ENCODE results near the gene ZNF132. TPM values are rescaled to one million over a fixed set of nuclear protein-coding genes. Genes with fewer than 3 reads are reported as not detected.
"Not testable (repeated sequence)": the region's sequence is repeated elsewhere in the genome, so short reads cannot be mapped to it uniquely, and the experiment has no call there.

The ZNF132 gene
- 0.74 TPM for polyA plus RNA-seq (2012; ENCODE audit: missing spikeins)

DNA sequence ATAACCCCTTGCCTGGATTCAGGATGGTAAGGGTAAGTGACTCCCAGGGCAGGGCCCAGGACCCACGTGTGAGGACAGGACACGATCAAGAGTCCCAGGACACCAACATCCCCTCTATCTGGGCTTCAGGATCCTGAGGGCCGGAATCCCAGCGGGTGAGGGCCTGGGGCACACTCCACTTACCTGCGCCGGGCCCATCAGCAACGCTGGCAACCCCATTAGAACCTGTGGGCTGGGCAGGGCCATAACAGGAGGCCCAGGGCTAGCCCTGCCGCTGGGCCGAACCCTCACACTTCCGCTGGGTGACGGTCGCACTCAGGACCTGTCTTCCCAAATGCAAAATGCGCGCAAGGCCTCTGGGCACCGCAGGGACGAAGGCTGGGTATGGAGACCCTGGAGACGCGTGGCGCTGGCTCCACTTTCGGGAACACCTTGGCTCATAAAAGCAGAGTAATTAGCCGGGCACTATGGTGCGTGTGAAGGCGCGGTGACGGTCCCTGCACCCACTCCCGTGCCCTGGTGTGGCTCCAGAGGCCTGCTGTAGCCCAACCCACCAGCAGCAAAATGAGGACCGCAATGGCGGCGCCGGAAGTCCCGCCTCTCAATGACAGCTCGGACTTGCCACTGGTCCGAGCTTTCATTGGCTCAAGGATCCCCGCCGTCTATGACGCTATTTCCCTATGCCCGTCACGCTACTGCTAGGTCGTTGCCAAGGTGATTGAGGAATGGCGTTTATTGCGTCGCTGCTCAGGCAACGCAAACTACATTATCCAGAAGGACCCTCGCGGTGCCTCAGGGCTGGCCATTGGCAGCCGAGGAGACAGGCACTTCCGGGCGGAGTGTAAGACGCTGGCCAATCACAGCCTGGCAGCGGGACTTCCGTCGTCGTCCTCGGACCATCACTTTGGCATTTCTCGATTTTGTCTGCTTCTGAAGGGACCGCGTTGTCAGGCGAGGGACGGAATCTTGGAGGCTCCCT is at the start of gene ZNF132:
TSS of gene ZNF132 (minus strand) at position 578 of the 979 bp plus-strand sequence. CDS start at position 246, 332 bp downstream.
- peak; percentile 90 for DNase-seq (ENCODE audit: insufficient read length)
- TF ChIP-seq TAF1 (IDR thresholded peaks at IDR 0.05; ENCODE audit: borderline replicate concordance, low read depth, low read length) = no peak
- no peak for TF ChIP-seq POLR2A (IDR thresholded peaks at IDR 0.05; ENCODE audit: low read depth, low read length)
- TF ChIP-seq POLR2AphosphoS5 (IDR thresholded peaks at IDR 0.05; ENCODE audit: low read depth, low read length) = no peak
- peak; percentile 97 for FAIRE-seq

DNA sequence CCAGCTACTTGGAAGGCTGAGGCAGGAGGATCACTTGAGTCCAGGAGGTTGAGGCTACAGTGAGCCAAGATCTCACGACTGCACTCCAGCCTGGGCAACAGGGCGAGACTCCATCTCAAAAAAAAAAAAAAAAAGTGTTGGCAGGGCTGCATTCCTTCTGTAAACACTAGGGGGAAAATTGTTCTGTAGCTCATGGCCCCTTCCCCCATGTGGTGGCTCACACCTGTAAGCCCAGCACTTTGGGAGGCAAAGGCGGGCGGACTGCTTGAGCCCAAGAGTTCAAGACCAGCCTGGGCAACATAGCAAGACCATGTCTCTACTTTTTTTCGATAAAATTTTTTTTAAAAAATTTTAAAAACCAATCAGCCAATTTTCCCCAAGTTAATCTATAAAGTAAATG is 44.4 kb upstream of the ZNF132 start:
- not testable (repeated sequence) for DNase-seq (ENCODE audit: insufficient read length); FAIRE-seq

DNA sequence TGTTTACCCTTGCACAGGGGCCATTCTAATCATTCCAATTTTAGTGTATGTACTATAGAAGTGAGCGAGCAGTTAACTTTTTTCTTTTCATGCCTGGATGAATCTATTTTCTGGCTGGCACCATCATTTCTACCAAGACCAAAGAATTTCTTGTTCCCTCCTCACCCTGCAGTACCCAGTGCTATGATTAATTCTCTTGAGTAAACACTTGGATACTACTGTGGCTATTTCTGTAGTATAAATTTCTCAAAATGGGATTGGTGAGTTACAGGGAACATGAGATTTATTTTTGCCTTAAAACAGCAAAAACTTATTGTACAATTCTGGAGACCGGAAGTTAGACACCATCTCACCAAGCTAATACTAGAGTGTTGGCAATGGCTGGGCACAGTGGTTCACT is 43.8 kb upstream of the ZNF132 start:
- DNase-seq (ENCODE audit: insufficient read length) (no peak), FAIRE-seq (no peak)
- TF ChIP-seq TAF1 (IDR thresholded peaks at IDR 0.05; ENCODE audit: borderline replicate concordance, low read depth, low read length) (no peak), POLR2A (IDR thresholded peaks at IDR 0.05; ENCODE audit: low read depth, low read length) (no peak), POLR2AphosphoS5 (IDR thresholded peaks at IDR 0.05; ENCODE audit: low read depth, low read length) (no peak)

GRCh38 chr19:58482372-58482771 is 42.4 kb upstream of the ZNF132 start:
- DNase-seq (ENCODE audit: insufficient read length) = no peak

DNA sequence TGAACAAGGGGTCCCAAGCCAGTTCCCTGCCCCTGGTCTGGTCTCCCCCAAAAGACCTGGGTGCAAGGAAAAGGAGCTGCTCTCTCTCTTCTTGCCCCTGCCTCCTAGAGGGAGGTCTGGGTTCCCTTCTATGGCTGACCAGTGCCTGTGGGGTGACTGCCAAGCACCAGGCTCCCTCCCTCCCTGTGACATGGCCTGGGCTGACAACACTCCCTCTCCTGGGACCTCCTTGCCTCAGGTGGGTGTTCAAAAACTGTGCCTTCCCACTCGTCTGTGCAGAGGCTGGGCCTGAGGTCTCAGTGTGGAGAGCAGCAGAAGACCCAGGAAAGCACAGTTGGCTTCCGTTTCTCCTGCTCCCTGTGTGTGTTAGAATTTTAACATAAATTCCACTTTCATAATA is 40.9 kb upstream of the ZNF132 start:
- no peak for DNase-seq (ENCODE audit: insufficient read length)
- no peak for FAIRE-seq
- no peak for TF ChIP-seq POLR2AphosphoS5 (IDR thresholded peaks at IDR 0.05; ENCODE audit: low read depth, low read length)
- TF ChIP-seq TAF1 (IDR thresholded peaks at IDR 0.05; ENCODE audit: borderline replicate concordance, low read depth, low read length) = no peak
- no peak for TF ChIP-seq POLR2A (IDR thresholded peaks at IDR 0.05; ENCODE audit: low read depth, low read length)

More at GRCh38 chr19:58482372-58482771, 42.4 kb upstream of the ZNF132 start:
- FAIRE-seq = no peak
- TF ChIP-seq POLR2A (IDR thresholded peaks at IDR 0.05; ENCODE audit: low read depth, low read length) (no peak), POLR2AphosphoS5 (IDR thresholded peaks at IDR 0.05; ENCODE audit: low read depth, low read length) (no peak), TAF1 (IDR thresholded peaks at IDR 0.05; ENCODE audit: borderline replicate concordance, low read depth, low read length) (no peak)

DNA sequence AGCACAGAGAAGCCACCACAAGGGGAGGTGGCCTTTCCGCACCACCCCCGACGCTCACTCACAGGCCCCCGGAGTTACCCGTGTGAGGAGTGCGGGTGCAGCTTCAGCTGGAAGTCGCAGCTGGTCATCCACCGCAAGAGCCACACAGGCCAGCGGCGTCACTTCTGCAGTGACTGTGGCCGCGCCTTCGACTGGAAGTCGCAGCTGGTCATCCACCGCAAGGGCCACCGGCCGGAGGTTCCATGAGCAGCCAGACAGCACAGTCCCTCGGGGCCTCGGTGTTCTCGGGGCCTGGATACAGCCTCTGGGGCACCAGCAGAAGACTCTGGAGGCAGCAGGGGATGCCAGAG is 40.5 kb upstream of the ZNF132 start:
- FAIRE-seq (no peak), DNase-seq (ENCODE audit: insufficient read length) (no peak)
- no peak for TF ChIP-seq POLR2A (IDR thresholded peaks at IDR 0.05; ENCODE audit: low read depth, low read length)
- no peak for TF ChIP-seq POLR2AphosphoS5 (IDR thresholded peaks at IDR 0.05; ENCODE audit: low read depth, low read length)
- no peak for TF ChIP-seq TAF1 (IDR thresholded peaks at IDR 0.05; ENCODE audit: borderline replicate concordance, low read depth, low read length)

GRCh38 chr19:58479736-58480480 is 40.0 kb upstream of the ZNF132 start:
- no peak for DNase-seq (ENCODE audit: insufficient read length)
- FAIRE-seq = no peak
- TF ChIP-seq POLR2A (IDR thresholded peaks at IDR 0.05; ENCODE audit: low read depth, low read length) (no peak), TAF1 (IDR thresholded peaks at IDR 0.05; ENCODE audit: borderline replicate concordance, low read depth, low read length) (no peak), POLR2AphosphoS5 (IDR thresholded peaks at IDR 0.05; ENCODE audit: low read depth, low read length) (no peak)

DNA sequence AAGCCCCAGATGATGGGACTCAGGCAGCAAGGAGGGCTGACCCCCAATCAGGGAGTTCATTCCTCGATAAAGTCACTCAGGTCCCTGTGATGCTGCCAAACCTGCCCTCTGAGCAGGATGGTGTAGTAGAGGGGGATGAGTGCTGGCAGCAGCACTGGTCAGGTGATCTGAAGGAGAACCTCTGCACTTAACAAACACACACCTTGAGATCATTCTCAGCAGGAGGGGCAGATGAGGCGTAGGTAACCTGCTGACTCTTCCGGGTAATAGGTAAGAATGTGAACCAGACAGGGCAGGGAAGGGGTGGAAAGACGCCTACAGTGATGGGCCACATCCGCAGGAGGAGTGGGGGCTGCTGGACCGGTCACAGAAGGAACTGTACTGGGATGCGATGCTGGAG is 39.4 kb upstream of the ZNF132 start:
- TF ChIP-seq TAF1 (IDR thresholded peaks at IDR 0.05; ENCODE audit: borderline replicate concordance, low read depth, low read length) (no peak), POLR2AphosphoS5 (IDR thresholded peaks at IDR 0.05; ENCODE audit: low read depth, low read length) (no peak), POLR2A (IDR thresholded peaks at IDR 0.05; ENCODE audit: low read depth, low read length) (no peak)
- DNase-seq (ENCODE audit: insufficient read length) (no peak), FAIRE-seq (no peak)

- no peak for FAIRE-seq
- DNase-seq (ENCODE audit: insufficient read length) = no peak
- TF ChIP-seq POLR2A (IDR thresholded peaks at IDR 0.05; ENCODE audit: low read depth, low read length) (no peak), TAF1 (IDR thresholded peaks at IDR 0.05; ENCODE audit: borderline replicate concordance, low read depth, low read length) (no peak), POLR2AphosphoS5 (IDR thresholded peaks at IDR 0.05; ENCODE audit: low read depth, low read length) (no peak)
These were observed 37.9 kb upstream of the ZNF132 start for GRCh38 chr19:58477871-58478270.

GRCh38 chr19:58477130-58477529 is 37.2 kb upstream of the ZNF132 start:
- no peak for DNase-seq (ENCODE audit: insufficient read length)
- no peak for FAIRE-seq
- TF ChIP-seq POLR2AphosphoS5 (IDR thresholded peaks at IDR 0.05; ENCODE audit: low read depth, low read length) (no peak), TAF1 (IDR thresholded peaks at IDR 0.05; ENCODE audit: borderline replicate concordance, low read depth, low read length) (no peak), POLR2A (IDR thresholded peaks at IDR 0.05; ENCODE audit: low read depth, low read length) (no peak)

DNA sequence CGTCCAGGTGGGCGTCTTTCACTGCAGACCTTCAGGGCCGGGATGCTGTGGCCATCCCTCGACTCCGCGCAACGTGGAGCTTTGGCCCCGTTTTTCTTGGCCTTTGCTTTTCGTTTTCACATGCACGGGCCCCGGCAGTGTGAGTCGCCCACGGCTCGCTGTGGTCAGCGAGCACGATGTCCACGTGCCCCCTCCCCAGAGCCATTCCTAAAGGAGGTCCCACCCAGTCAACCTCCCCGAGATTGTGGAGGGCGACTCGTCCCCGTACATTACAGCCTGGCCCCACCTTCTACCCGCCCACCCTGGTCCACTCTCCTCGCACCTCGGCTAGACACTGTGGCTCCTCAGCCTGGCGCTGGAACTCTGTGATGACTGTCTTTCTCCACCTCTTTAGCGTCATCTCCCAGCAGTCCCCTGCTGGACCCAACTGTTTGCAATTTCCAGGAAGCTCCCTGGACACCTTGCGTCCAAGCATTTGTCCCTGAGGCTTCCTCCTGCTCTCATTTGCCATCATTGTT is 36.6 kb upstream of the ZNF132 start:
- no peak for FAIRE-seq
- DNase-seq (ENCODE audit: insufficient read length) = no peak

More for the DNA sequence above, 36.6 kb upstream of the ZNF132 start:
- no peak for TF ChIP-seq POLR2AphosphoS5 (IDR thresholded peaks at IDR 0.05; ENCODE audit: low read depth, low read length)
- TF ChIP-seq TAF1 (IDR thresholded peaks at IDR 0.05; ENCODE audit: borderline replicate concordance, low read depth, low read length) = no peak
- no peak for TF ChIP-seq POLR2A (IDR thresholded peaks at IDR 0.05; ENCODE audit: low read depth, low read length)

All from GM12892 (cell line).